ENCODE measurements around the gene PLEKHM2. TPM values are rescaled to one million over a fixed set of nuclear protein-coding genes. Genes with fewer than 3 reads are reported as not detected.
A peak's percentile ranks its signal among the peaks of the same experiment; 100 is the strongest.

Gene PLEKHM2
- total and polyA plus RNA-seq, 5 donors from 2014 or later, result 3.2 to 71.8 (median 4.2) TPM

GRCh38 chr1:15667362-15667761 lies 16.8 kb upstream of the PLEKHM2 start:
- H3K27ac Mint-ChIP-seq, result no peak overlapping the region

GRCh38 chr1:15668089-15668754 lies 15.9 kb upstream of the PLEKHM2 start:
- ATAC-seq (ENCODE audit: low read depth in 2 of 2) (no peak), DNase-seq (no peak)
- Histone ChIP-seq H3K4me1 (ENCODE audit: control insufficient read depth, insufficient read depth, low read length, poor library complexity, severe bottlenecking) (no peaks in the 10 kb centered on the region), H3K4me3 (ENCODE audit: low read depth, low read length) (no peak overlapping the region), H3K9me3 (ENCODE audit: control insufficient read depth in 2 of 2, low read length in 2 of 2) (no peaks in the 10 kb centered on the region), H3K27ac (ENCODE audit: insufficient read depth, low read length, poor library complexity, severe bottlenecking) (no peak overlapping the region), H3K36me3 (ENCODE audit: control insufficient read depth, insufficient read depth, low read length) (no peaks in the 10 kb centered on the region), H3K27me3 (ENCODE audit: control insufficient read depth, insufficient read depth, low read length) (no peaks in the 10 kb centered on the region)
- no peaks in the 10 kb centered on the region for H3K36me3 Mint-ChIP-seq
- H3K27ac Mint-ChIP-seq, result peak overlapping the region in 1 of 3 donors; percentile 36
- H3K9me3 Mint-ChIP-seq, result no peaks in the 10 kb centered on the region
- H3K4me3 Mint-ChIP-seq, result no peak overlapping the region
- peaks cover 0 to 7% (median 2%) of the 10 kb centered on the region in 4 donors for H3K4me1 Mint-ChIP-seq
- no peaks in the 10 kb centered on the region for H3K27me3 Mint-ChIP-seq

More at GRCh38 chr1:15667362-15667761, 16.8 kb upstream of the PLEKHM2 start:
- no peak overlapping the region for H3K4me3 ChIP-seq (ENCODE audit: low read depth, low read length)
- peaks cover 0 to 8% (median 2%) of the 10 kb centered on the region in 4 donors for H3K4me1 Mint-ChIP-seq
- no peak overlapping the region for H3K4me3 Mint-ChIP-seq
- H3K27me3 ChIP-seq (ENCODE audit: control insufficient read depth, insufficient read depth, low read length), result no peaks in the 10 kb centered on the region
- no peak overlapping the region for H3K27ac ChIP-seq (ENCODE audit: insufficient read depth, low read length, poor library complexity, severe bottlenecking)
- H3K36me3 ChIP-seq (ENCODE audit: control insufficient read depth, insufficient read depth, low read length), result peaks cover 4% of the 10 kb centered on the region
- ATAC-seq (ENCODE audit: low read depth in 2 of 2) (no peak), DNase-seq (no peak)
- no peaks in the 10 kb centered on the region for H3K36me3 Mint-ChIP-seq
- H3K27me3 Mint-ChIP-seq, result no peaks in the 10 kb centered on the region
- no peaks in the 10 kb centered on the region for H3K9me3 ChIP-seq (ENCODE audit: control insufficient read depth in 2 of 2, low read length in 2 of 2)
- H3K4me1 ChIP-seq (ENCODE audit: control insufficient read depth, insufficient read depth, low read length, poor library complexity, severe bottlenecking), result no peaks in the 10 kb centered on the region
- no peaks in the 10 kb centered on the region for H3K9me3 Mint-ChIP-seq

GRCh38 chr1:15669074-15669473 lies 15.0 kb upstream of the PLEKHM2 start:
- Histone ChIP-seq H3K27me3 (ENCODE audit: control insufficient read depth, insufficient read depth, low read length) (no peaks in the 10 kb centered on the region), H3K9me3 (ENCODE audit: control insufficient read depth in 2 of 2, low read length in 2 of 2) (no peaks in the 10 kb centered on the region), H3K36me3 (ENCODE audit: control insufficient read depth, insufficient read depth, low read length) (no peaks in the 10 kb centered on the region), H3K4me3 (ENCODE audit: low read depth, low read length) (no peak overlapping the region), H3K27ac (ENCODE audit: insufficient read depth, low read length, poor library complexity, severe bottlenecking) (no peak overlapping the region), H3K4me1 (ENCODE audit: control insufficient read depth, insufficient read depth, low read length, poor library complexity, severe bottlenecking) (no peaks in the 10 kb centered on the region)
- no peaks in the 10 kb centered on the region for H3K36me3 Mint-ChIP-seq
- no peaks in the 10 kb centered on the region for H3K27me3 Mint-ChIP-seq
- H3K4me1 Mint-ChIP-seq, result peaks cover 0 to 6% (median 2%) of the 10 kb centered on the region in 4 donors
- no peak overlapping the region for H3K27ac Mint-ChIP-seq
- ATAC-seq (ENCODE audit: low read depth in 2 of 2) (no peak), DNase-seq (no peak)
- no peaks in the 10 kb centered on the region for H3K9me3 Mint-ChIP-seq
- H3K4me3 Mint-ChIP-seq, result no peak overlapping the region

GRCh38 chr1:15669864-15670263 lies 14.3 kb upstream of the PLEKHM2 start:
- ATAC-seq (ENCODE audit: low read depth in 2 of 2), result no peak
- no peaks in the 10 kb centered on the region for H3K27me3 ChIP-seq (ENCODE audit: control insufficient read depth, insufficient read depth, low read length)
- H3K36me3 Mint-ChIP-seq, result no peaks in the 10 kb centered on the region
- H3K36me3 ChIP-seq (ENCODE audit: control insufficient read depth, insufficient read depth, low read length), result no peaks in the 10 kb centered on the region
- no peak for DNase-seq
- H3K9me3 ChIP-seq (ENCODE audit: control insufficient read depth in 2 of 2, low read length in 2 of 2), result no peaks in the 10 kb centered on the region
- no peaks in the 10 kb centered on the region for H3K4me1 ChIP-seq (ENCODE audit: control insufficient read depth, insufficient read depth, low read length, poor library complexity, severe bottlenecking)
- H3K27ac ChIP-seq (ENCODE audit: insufficient read depth, low read length, poor library complexity, severe bottlenecking), result no peak overlapping the region
- no peak overlapping the region for H3K4me3 ChIP-seq (ENCODE audit: low read depth, low read length)
- H3K27me3 Mint-ChIP-seq, result no peaks in the 10 kb centered on the region
- H3K9me3 Mint-ChIP-seq, result no peaks in the 10 kb centered on the region
- H3K4me1 Mint-ChIP-seq, result peaks cover 0 to 6% (median 2%) of the 10 kb centered on the region in 4 donors
- H3K4me3 Mint-ChIP-seq, result no peak overlapping the region
- no peak overlapping the region for H3K27ac Mint-ChIP-seq

- H3K9me3 ChIP-seq (ENCODE audit: control insufficient read depth in 2 of 2, low read length in 2 of 2), result no peaks in the 10 kb centered on the region
- Mint-ChIP-seq H3K9me3 (peaks cover 0 to 1% (median 0%) of the 10 kb centered on the region in 7 donors), H3K4me3 (no peak overlapping the region), H3K27me3 (no peaks in the 10 kb centered on the region), H3K27ac (peak overlapping the region in 1 of 3 donors; percentile 1), H3K36me3 (no peaks in the 10 kb centered on the region), H3K4me1 (peaks cover 0 to 6% (median under 1%) of the 10 kb centered on the region in 4 donors)
- DNase-seq (no peak), ATAC-seq (ENCODE audit: low read depth in 2 of 2) (no peak)
- H3K36me3 ChIP-seq (ENCODE audit: control insufficient read depth, insufficient read depth, low read length), result no peaks in the 10 kb centered on the region
- no peaks in the 10 kb centered on the region for H3K4me1 ChIP-seq (ENCODE audit: control insufficient read depth, insufficient read depth, low read length, poor library complexity, severe bottlenecking)
- H3K4me3 ChIP-seq (ENCODE audit: low read depth, low read length), result no peak overlapping the region
- no peak overlapping the region for H3K27ac ChIP-seq (ENCODE audit: insufficient read depth, low read length, poor library complexity, severe bottlenecking)
- no peaks in the 10 kb centered on the region for H3K27me3 ChIP-seq (ENCODE audit: control insufficient read depth, insufficient read depth, low read length)
These were observed 12.7 kb upstream of the PLEKHM2 start for GRCh38 chr1:15671430-15671829.

- no peak overlapping the region for H3K4me3 ChIP-seq (ENCODE audit: low read depth, low read length)
- DNase-seq, result no peak
- no peak overlapping the region for H3K4me3 Mint-ChIP-seq
- H3K27me3 ChIP-seq (ENCODE audit: control insufficient read depth, insufficient read depth, low read length), result no peaks in the 10 kb centered on the region
- H3K36me3 ChIP-seq (ENCODE audit: control insufficient read depth, insufficient read depth, low read length), result no peaks in the 10 kb centered on the region
- no peak for ATAC-seq (ENCODE audit: low read depth in 2 of 2)
- H3K36me3 Mint-ChIP-seq, result no peaks in the 10 kb centered on the region
- no peaks in the 10 kb centered on the region for H3K9me3 ChIP-seq (ENCODE audit: control insufficient read depth in 2 of 2, low read length in 2 of 2)
- no peak overlapping the region for H3K27ac ChIP-seq (ENCODE audit: insufficient read depth, low read length, poor library complexity, severe bottlenecking)
- H3K9me3 Mint-ChIP-seq, result peaks cover 0 to 1% (median 0%) of the 10 kb centered on the region in 7 donors
- H3K27me3 Mint-ChIP-seq, result peaks cover 5% of the 10 kb centered on the region
- no peak overlapping the region for H3K27ac Mint-ChIP-seq
- peaks cover 0 to 3% (median under 1%) of the 10 kb centered on the region in 4 donors for H3K4me1 Mint-ChIP-seq
- no peaks in the 10 kb centered on the region for H3K4me1 ChIP-seq (ENCODE audit: control insufficient read depth, insufficient read depth, low read length, poor library complexity, severe bottlenecking)
These were observed 9.5 kb upstream of the PLEKHM2 start for GRCh38 chr1:15674386-15675159.

- Histone ChIP-seq H3K27me3 (ENCODE audit: control insufficient read depth, insufficient read depth, low read length) (no peaks in the 10 kb centered on the region), H3K27ac (ENCODE audit: insufficient read depth, low read length, poor library complexity, severe bottlenecking) (no peak overlapping the region), H3K4me3 (ENCODE audit: low read depth, low read length) (no peak overlapping the region), H3K36me3 (ENCODE audit: control insufficient read depth, insufficient read depth, low read length) (no peaks in the 10 kb centered on the region), H3K4me1 (ENCODE audit: control insufficient read depth, insufficient read depth, low read length, poor library complexity, severe bottlenecking) (no peaks in the 10 kb centered on the region), H3K9me3 (ENCODE audit: control insufficient read depth in 2 of 2, low read length in 2 of 2) (no peaks in the 10 kb centered on the region)
- peaks cover 5% of the 10 kb centered on the region for H3K27me3 Mint-ChIP-seq
- ATAC-seq (ENCODE audit: low read depth in 2 of 2) (no peak), DNase-seq (no peak)
- peaks cover 0 to 1% (median 0%) of the 10 kb centered on the region in 7 donors for H3K9me3 Mint-ChIP-seq
- H3K27ac Mint-ChIP-seq, result no peak overlapping the region
- H3K36me3 Mint-ChIP-seq, result no peaks in the 10 kb centered on the region
- no peak overlapping the region for H3K4me3 Mint-ChIP-seq
- H3K4me1 Mint-ChIP-seq, result peaks cover 0 to 3% (median under 1%) of the 10 kb centered on the region in 4 donors
These were observed 8.1 kb upstream of the PLEKHM2 start for GRCh38 chr1:15676010-15676409.

All from CD4-positive, CD25-positive, alpha-beta regulatory T cell (primary cell).